PFSK-1 (cell line): Measurements from ENCODE around the gene CTNNA3.

Experiments used
- POLR2AphosphoS5 ChIP-seq: IDR thresholded peaks from 2 replicates; pipeline ENCODE4 v1.6.1; 2012; ENCODE audit warnings: low read depth, mild to moderate bottlenecking, control low read depth, low read length, moderate library complexity
- TAF1 ChIP-seq: IDR thresholded peaks from 2 replicates; pipeline ENCODE4 v1.6.1; 2012; ENCODE audit warnings: low read length, control low read depth, borderline replicate concordance; ENCODE audit not compliant: insufficient read depth

DNA sequence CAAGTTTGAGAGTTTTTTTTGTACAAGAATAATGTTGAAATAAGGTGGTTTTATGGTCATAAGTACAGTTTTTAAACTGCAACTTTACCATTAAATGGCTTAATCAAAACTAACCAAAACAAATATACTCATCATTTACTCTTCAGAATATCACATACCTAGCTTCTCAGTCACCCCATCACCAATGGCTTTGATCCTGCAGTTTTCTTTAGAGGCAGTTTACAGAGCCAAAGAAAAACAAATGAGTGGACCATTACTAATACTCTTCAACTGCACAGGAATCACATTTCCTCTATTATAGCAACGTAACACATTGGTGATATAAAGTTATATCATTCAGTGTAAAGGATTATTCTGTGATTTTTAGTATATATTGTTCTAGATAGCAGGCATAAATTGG is 1346.3 kb downstream of the CTNNA3 start:
- TF ChIP-seq POLR2AphosphoS5, result no peak
- no peak for TF ChIP-seq TAF1
